AG04449 (cell line): ENCODE measurements around the gene DMXL1.
"Not testable (repeated sequence)": the region's sequence is repeated elsewhere in the genome, so short reads cannot be mapped to it uniquely, and the experiment has no call there.

Source experiments
- CTCF ChIA-PET: fragments of 350-600 bp; formaldehyde crosslinking; extraction: SDS; loops from one replicate; lab custom pipeline; 2021; ENCODE audit warnings: antibody characterized with exemption; lab: Yijun Ruan, JAX
- POLR2A ChIA-PET: fragments of 400-600, 350-600 bp; formaldehyde crosslinking; extraction: SDS; loops from one replicate; lab custom pipeline; 2020; ENCODE audit warnings: antibody characterized with exemption, inconsistent platforms; lab: Yijun Ruan, JAX
- DNase-seq: peaks from one replicate; pipeline ENCODE4 v3.0.0-alpha.2; 2010; ENCODE audit warnings: low read depth, low spot score
- H3K4me3 ChIP-seq: 2 replicates; pipeline ENCODE4 v1.5.1; 2011; ENCODE audit warnings: low read depth, mild to moderate bottlenecking, control low read depth, low read length
- TF ChIP-seq, protein P1 (sequence below): IDR thresholded peaks from one replicate; pipeline ENCODE4 v1.5.1; 2011; ENCODE audit warnings: mild to moderate bottlenecking, moderate library complexity, low read length, control low read depth, inconsistent platforms; ENCODE audit not compliant: insufficient read depth; ENCODE audit errors: missing control alignments

DMXL1 gene

GRCh38 chr5:119095611-119096010 lies 24.7 kb downstream of the DMXL1 start:
- no peak for DNase-seq
- CTCF ChIA-PET = no interaction called here
- POLR2A ChIA-PET = no interaction called here
- TF ChIP-seq, protein P1, sequence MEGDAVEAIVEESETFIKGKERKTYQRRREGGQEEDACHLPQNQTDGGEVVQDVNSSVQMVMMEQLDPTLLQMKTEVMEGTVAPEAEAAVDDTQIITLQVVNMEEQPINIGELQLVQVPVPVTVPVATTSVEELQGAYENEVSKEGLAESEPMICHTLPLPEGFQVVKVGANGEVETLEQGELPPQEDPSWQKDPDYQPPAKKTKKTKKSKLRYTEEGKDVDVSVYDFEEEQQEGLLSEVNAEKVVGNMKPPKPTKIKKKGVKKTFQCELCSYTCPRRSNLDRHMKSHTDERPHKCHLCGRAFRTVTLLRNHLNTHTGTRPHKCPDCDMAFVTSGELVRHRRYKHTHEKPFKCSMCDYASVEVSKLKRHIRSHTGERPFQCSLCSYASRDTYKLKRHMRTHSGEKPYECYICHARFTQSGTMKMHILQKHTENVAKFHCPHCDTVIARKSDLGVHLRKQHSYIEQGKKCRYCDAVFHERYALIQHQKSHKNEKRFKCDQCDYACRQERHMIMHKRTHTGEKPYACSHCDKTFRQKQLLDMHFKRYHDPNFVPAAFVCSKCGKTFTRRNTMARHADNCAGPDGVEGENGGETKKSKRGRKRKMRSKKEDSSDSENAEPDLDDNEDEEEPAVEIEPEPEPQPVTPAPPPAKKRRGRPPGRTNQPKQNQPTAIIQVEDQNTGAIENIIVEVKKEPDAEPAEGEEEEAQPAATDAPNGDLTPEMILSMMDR = no peak
- no peak overlapping the region for H3K4me3 ChIP-seq

GRCh38 chr5:119105971-119106370 lies 35.1 kb downstream of the DMXL1 start:
- TF ChIP-seq, protein P1 = no peak
- DNase-seq = no peak
- ChIA-PET CTCF (no interaction called here), POLR2A (no interaction called here)
- no peak overlapping the region for H3K4me3 ChIP-seq

GRCh38 chr5:119112151-119112550 lies 41.3 kb downstream of the DMXL1 start:
- ChIA-PET POLR2A (no interaction called here), CTCF (no interaction called here)
- no peak for DNase-seq
- TF ChIP-seq, protein P1 = no peak
- H3K4me3 ChIP-seq = no peak overlapping the region

DNA sequence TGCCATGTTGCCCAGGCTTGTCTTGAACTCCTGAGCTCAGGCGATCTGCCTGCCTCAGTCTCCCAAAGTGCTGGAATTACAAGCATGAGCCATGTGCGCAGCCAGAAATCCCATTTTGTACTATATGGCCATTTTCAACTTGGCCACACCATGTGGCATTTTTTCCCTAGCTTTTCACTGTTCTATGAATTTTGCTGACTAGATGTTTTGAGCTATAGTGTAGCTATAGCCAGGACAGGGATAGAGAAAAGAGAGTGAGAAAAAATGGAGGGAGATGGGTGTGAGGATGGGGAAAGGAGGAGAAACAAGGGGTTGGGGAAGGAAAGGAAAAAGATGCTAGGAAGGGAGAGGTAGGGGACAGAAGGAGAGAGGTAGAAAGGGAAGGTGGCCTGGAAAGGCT lies 46.4 kb downstream of the DMXL1 start:
- ChIA-PET POLR2A (no interaction called here), CTCF (interaction anchor here (2.0 kb wide), 1 partner anchor 294 kb away, joined by 4 read pairs; no protein-coding TSS in a partner anchor)
- TF ChIP-seq, protein P1 = no peak
- H3K4me3 ChIP-seq = no peak overlapping the region
- DNase-seq = no peak

DNA sequence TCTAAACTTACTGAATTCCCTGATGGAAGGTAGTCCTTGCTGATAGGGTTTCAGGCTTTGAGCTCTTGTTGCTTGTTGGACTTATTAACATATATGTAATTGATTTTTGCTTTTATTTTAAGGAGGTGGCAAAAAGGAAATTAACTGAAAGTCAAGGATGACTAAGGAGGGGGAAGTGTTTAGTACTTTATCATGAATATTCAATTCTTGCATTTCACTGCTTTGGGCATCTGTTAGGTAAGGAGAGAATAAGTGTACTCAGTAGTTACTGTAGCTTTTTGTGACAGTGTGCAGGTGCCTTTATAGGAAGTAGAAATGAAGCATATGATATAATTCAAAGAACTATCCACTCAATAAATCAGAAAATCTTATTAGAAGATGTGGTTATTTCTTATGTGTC lies 47.1 kb downstream of the DMXL1 start:
- no peak overlapping the region for H3K4me3 ChIP-seq
- TF ChIP-seq, protein P1 = no peak
- ChIA-PET CTCF (interaction anchor here (2.0 kb wide), 1 partner anchor 294 kb away, joined by 4 read pairs; no protein-coding TSS in a partner anchor), POLR2A (no interaction called here)
- no peak for DNase-seq

DNA sequence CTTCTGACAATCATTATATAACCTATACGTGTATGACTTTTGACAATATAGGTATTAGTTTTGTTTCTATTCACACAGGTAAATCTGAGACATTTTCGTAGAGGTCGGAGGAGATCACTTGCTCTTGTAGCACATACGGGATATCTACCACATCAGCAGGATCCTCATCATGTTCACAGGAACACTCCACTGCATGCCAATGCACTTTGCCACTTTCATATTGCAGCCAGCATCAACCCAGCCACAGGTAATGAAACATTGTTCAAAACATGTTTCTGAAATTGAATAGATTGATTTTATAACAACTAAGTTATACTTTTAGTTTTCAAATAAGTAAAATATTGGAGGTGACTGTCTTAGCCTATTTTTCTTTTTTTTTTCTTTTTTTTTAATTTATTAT lies 50.0 kb downstream of the DMXL1 start:
- ChIA-PET CTCF (no interaction called here), POLR2A (no interaction called here)
- no peak for DNase-seq
- H3K4me3 ChIP-seq = no peak overlapping the region
- TF ChIP-seq, protein P1 = no peak

DNA sequence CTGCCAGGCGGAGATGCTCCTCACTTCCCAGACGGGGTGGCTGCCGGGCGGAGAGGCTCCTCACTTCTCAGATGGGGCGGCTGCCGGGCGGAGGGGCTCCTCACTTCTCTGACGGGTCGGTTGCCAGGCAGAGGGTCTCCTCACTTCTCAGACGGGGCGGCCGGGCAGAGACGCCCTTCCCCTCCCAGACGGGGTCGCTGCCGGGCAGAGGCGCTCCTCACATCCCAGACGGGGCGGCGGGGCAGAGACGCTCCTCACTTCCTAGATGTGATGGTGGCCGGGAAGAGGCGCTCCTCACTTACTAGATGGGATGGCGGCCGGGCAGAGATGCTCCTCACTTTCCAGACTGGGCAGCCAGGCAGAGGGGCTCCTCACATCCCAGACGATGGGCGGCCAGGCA lies 51.6 kb downstream of the DMXL1 start:
- POLR2A ChIA-PET, DNase-seq, H3K4me3 ChIP-seq, CTCF ChIA-PET: not testable (repeated sequence)
